ENCODE results near the gene HLA-A. TPM values are rescaled to one million over a fixed set of nuclear protein-coding genes. Genes with fewer than 3 reads are reported as not detected.

The HLA-A gene
- total and polyA plus RNA-seq, 2 of the 13 experiments (the other 11 are each of a cell fraction or from before 2014, with no cell fraction given), result 345 to 527 TPM

GRCh38 chr6:29926413-29927274, 15.7 kb upstream of the HLA-A start (continued):
- TF ChIP-seq SRY (CRISPR knock-in tag; IDR thresholded peaks at IDR 0.05), result no peak
- no peak for TF ChIP-seq NR2F1 (CRISPR knock-in tag; IDR thresholded peaks at IDR 0.05)
- TF ChIP-seq, protein P1, sequence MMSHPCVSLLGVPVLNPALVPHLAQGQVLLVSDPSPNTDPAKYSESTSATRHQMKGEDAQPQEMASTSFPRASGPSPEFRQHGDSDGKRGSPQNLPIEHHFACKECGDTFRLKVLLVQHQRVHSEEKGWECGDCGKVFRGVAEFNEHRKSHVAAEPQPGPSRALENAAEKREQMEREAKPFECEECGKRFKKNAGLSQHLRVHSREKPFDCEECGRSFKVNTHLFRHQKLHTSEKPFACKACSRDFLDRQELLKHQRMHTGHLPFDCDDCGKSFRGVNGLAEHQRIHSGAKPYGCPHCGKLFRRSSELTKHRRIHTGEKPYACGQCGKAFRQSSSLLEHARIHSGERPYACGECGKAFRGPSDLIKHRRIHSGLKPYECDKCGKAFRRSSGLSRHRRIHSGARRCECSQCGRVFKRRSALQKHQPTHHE (CRISPR knock-in tag; IDR thresholded peaks at IDR 0.05; ENCODE audit: borderline replicate concordance), result no peak
- TF ChIP-seq, protein P2, sequence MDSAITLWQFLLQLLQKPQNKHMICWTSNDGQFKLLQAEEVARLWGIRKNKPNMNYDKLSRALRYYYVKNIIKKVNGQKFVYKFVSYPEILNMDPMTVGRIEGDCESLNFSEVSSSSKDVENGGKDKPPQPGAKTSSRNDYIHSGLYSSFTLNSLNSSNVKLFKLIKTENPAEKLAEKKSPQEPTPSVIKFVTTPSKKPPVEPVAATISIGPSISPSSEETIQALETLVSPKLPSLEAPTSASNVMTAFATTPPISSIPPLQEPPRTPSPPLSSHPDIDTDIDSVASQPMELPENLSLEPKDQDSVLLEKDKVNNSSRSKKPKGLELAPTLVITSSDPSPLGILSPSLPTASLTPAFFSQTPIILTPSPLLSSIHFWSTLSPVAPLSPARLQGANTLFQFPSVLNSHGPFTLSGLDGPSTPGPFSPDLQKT (CRISPR knock-in tag; IDR thresholded peaks at IDR 0.05; ENCODE audit: borderline replicate concordance), result no peak
- TF ChIP-seq TCF7L2 (IDR thresholded peaks at IDR 0.05; ENCODE audit: low read depth, low read length), result no peak
- TF ChIP-seq THAP11 (CRISPR knock-in tag; IDR thresholded peaks at IDR 0.05), result no peak
- no peak for TF ChIP-seq ZNF564 (CRISPR knock-in tag; IDR thresholded peaks at IDR 0.05)
- no peak for TF ChIP-seq ZBTB42 (CRISPR knock-in tag; IDR thresholded peaks at IDR 0.05)
- TF ChIP-seq RFX1 (IDR thresholded peaks at IDR 0.05), result no peak
- TF ChIP-seq, protein P3, sequence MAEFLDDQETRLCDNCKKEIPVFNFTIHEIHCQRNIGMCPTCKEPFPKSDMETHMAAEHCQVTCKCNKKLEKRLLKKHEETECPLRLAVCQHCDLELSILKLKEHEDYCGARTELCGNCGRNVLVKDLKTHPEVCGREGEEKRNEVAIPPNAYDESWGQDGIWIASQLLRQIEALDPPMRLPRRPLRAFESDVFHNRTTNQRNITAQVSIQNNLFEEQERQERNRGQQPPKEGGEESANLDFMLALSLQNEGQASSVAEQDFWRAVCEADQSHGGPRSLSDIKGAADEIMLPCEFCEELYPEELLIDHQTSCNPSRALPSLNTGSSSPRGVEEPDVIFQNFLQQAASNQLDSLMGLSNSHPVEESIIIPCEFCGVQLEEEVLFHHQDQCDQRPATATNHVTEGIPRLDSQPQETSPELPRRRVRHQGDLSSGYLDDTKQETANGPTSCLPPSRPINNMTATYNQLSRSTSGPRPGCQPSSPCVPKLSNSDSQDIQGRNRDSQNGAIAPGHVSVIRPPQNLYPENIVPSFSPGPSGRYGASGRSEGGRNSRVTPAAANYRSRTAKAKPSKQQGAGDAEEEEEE (CRISPR knock-in tag; IDR thresholded peaks at IDR 0.05; ENCODE audit: borderline replicate concordance), result no peak
- no peak for TF ChIP-seq MLX (CRISPR knock-in tag; IDR thresholded peaks at IDR 0.05)
- no peak for TF ChIP-seq POLR2AphosphoS2 (IDR thresholded peaks at IDR 0.05; ENCODE audit: low read depth, low read length)
- TF ChIP-seq KLF9 (CRISPR knock-in tag; IDR thresholded peaks at IDR 0.05; ENCODE audit: low read depth), result no peak
- TF ChIP-seq, protein P4, sequence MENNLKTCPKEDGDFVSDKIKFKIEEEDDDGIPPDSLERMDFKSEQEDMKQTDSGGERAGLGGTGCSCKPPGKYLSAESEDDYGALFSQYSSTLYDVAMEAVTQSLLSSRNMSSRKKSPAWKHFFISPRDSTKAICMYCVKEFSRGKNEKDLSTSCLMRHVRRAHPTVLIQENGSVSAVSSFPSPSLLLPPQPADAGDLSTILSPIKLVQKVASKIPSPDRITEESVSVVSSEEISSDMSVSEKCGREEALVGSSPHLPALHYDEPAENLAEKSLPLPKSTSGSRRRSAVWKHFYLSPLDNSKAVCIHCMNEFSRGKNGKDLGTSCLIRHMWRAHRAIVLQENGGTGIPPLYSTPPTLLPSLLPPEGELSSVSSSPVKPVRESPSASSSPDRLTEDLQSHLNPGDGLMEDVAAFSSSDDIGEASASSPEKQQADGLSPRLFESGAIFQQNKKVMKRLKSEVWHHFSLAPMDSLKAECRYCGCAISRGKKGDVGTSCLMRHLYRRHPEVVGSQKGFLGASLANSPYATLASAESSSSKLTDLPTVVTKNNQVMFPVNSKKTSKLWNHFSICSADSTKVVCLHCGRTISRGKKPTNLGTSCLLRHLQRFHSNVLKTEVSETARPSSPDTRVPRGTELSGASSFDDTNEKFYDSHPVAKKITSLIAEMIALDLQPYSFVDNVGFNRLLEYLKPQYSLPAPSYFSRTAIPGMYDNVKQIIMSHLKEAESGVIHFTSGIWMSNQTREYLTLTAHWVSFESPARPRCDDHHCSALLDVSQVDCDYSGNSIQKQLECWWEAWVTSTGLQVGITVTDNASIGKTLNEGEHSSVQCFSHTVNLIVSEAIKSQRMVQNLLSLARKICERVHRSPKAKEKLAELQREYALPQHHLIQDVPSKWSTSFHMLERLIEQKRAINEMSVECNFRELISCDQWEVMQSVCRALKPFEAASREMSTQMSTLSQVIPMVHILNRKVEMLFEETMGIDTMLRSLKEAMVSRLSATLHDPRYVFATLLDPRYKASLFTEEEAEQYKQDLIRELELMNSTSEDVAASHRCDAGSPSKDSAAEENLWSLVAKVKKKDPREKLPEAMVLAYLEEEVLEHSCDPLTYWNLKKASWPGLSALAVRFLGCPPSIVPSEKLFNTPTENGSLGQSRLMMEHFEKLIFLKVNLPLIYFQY (CRISPR knock-in tag; IDR thresholded peaks at IDR 0.05; ENCODE audit: borderline replicate concordance), result no peak; the same call in 1 of the 2 replicates
- TF ChIP-seq ZNF367 (CRISPR knock-in tag; IDR thresholded peaks at IDR 0.05; ENCODE audit: borderline replicate concordance), result no peak
- TF ChIP-seq AKAP8 (CRISPR knock-in tag; IDR thresholded peaks at IDR 0.05), result no peak
- no peak for TF ChIP-seq ZSCAN29 (CRISPR knock-in tag; conservative IDR thresholded peaks at IDR 0.05)
- TF ChIP-seq U2AF2 (IDR thresholded peaks at IDR 0.05; ENCODE audit: low read depth, low read length), result no peak

Measured in HepG2 (cell line).